Measurements from ENCODE around the gene PGPEP1. TPM values are rescaled to one million over a fixed set of nuclear protein-coding genes. Genes with fewer than 3 reads are reported as not detected.

Gene PGPEP1
- total and polyA plus RNA-seq, 10 donors = 9.3 to 65.6 (median 37.4) TPM

- no peaks in the 10 kb centered on the region for H3K9me3 ChIP-seq
- intact Hi-C loops (cut with DNase I; ENCODE audit: low total_unique reads) = no loop called here
- H3K36me3 ChIP-seq = no peaks in the 10 kb centered on the region
- H3K27me3 ChIP-seq (replicated peaks in 1 of 7) = peaks cover 0 to 56% (median 11%) of the 10 kb centered on the region in 7 donors
- WGBS, 5 donors = 1 to 10% (median 1%) methylated on average over 2 to 80 of the region's 80 CpGs; no CpG with 5 or more reads in 1 of the 5 donors
- H3K4me3 ChIP-seq = peak within 1 kb of the TSS; percentile 64 to 88 (median 70)
- DNase-seq = peak; percentile 92
- peak within 1 kb of the TSS; percentile 64 to 94 (median 90) for H3K27ac ChIP-seq
- peak; percentile 41 to 78 (median 75) for TF ChIP-seq POLR2AphosphoS5 (IDR thresholded peaks at IDR 0.05)
- TF ChIP-seq, protein P1, sequence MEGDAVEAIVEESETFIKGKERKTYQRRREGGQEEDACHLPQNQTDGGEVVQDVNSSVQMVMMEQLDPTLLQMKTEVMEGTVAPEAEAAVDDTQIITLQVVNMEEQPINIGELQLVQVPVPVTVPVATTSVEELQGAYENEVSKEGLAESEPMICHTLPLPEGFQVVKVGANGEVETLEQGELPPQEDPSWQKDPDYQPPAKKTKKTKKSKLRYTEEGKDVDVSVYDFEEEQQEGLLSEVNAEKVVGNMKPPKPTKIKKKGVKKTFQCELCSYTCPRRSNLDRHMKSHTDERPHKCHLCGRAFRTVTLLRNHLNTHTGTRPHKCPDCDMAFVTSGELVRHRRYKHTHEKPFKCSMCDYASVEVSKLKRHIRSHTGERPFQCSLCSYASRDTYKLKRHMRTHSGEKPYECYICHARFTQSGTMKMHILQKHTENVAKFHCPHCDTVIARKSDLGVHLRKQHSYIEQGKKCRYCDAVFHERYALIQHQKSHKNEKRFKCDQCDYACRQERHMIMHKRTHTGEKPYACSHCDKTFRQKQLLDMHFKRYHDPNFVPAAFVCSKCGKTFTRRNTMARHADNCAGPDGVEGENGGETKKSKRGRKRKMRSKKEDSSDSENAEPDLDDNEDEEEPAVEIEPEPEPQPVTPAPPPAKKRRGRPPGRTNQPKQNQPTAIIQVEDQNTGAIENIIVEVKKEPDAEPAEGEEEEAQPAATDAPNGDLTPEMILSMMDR (IDR thresholded peaks at IDR 0.05 in 8 of 11, conservative IDR thresholded peaks at IDR 0.05 in 3 of 11) = peak in 6 of 11 experiments; percentile 14 to 57 (median 48)
- peak in 1 of 3 donors; percentile 31 for TF ChIP-seq POLR2A (IDR thresholded peaks at IDR 0.05)
- H3K4me1 ChIP-seq = peaks cover 81 to 95% (median 93%) of the 10 kb centered on the region in 6 donors
These were observed 78.8 kb downstream of the PGPEP1 start, which contains the start of gene SSBP4 for GRCh38 chr19:18419195-18419698. Gene SSBP4, plus strand, starts transcription at chr19:18419398. Its CDS starts 251 bp downstream, at chr19:18419649.

Small RNAs within 50 kb of the gene (microRNA-seq; reads per million reads assigned to microRNA genes)
- gene MIR3189 = 0 reads per million in 3 donors

Small RNAs within 50 kb of the gene (small RNA-seq; reads per million reads assigned to genes)
- gene MIR3189 (0 reads per million in 4 donors), gene RN7SL513P (0 reads per million in 4 donors)

Other genes with a start within 250 kb of the PGPEP1 start
- gene MAST3, start 242.8 kb upstream of the PGPEP1 start, total RNA-seq = 10 to 100 TPM; 31.3 to 52.7 (median 39.4) TPM
- 10 to 100 TPM in 2 of 3 donors, 1 to 10 TPM in 1; 8.9 to 17.1 (median 16.1) TPM for gene MAST3, start 242.8 kb upstream of the PGPEP1 start, polyA plus RNA-seq
- 10 to 100 TPM in 6 of 7 donors, 1 to 10 TPM in 1; 6.6 to 22.7 (median 16.3) TPM for gene PIK3R2, start 187.4 kb upstream of the PGPEP1 start, total RNA-seq
- 1 to 10 TPM; 4.2 to 5.1 (median 4.9) TPM for gene PIK3R2, start 187.4 kb upstream of the PGPEP1 start, polyA plus RNA-seq
- 100 to 1,000 TPM; 206 to 475 (median 330) TPM for gene IFI30, start 166.8 kb upstream of the PGPEP1 start, total RNA-seq
- 100 to 1,000 TPM; 234 to 299 (median 274) TPM for gene IFI30, start 166.8 kb upstream of the PGPEP1 start, polyA plus RNA-seq
- 10 to 100 TPM in 3 of 7 donors, 1 to 10 TPM in 4; 7.8 to 14.1 (median 9.9) TPM for gene MPV17L2, start 147.4 kb upstream of the PGPEP1 start, total RNA-seq
- 10 to 100 TPM; 12.1 to 15.4 (median 12.3) TPM for gene MPV17L2, start 147.4 kb upstream of the PGPEP1 start, polyA plus RNA-seq
- 1 to 10 TPM; 1.4 to 6.6 (median 3.3) TPM for gene RAB3A, start 136.6 kb upstream of the PGPEP1 start, total RNA-seq
- 1 to 10 TPM in 2 of 3 donors, under 1 TPM in 1; 0.72 to 1.7 (median 1.3) TPM for gene RAB3A, start 136.6 kb upstream of the PGPEP1 start, polyA plus RNA-seq
- 1 to 10 TPM in 6 of 7 donors, under 1 TPM in 1; 0.60 to 7.6 (median 3.3) TPM for gene PDE4C, start 114.2 kb upstream of the PGPEP1 start, total RNA-seq
- gene PDE4C, start 114.2 kb upstream of the PGPEP1 start, polyA plus RNA-seq = 1 to 10 TPM in 1 of 3 donors, under 1 TPM in 2; 0.07 to 1.2 (median 0.61) TPM
- gene IQCN, start 66.1 kb upstream of the PGPEP1 start, total RNA-seq = 10 to 100 TPM in 3 of 7 donors, 1 to 10 TPM in 4; 4.7 to 17.1 (median 8.6) TPM
- 10 to 100 TPM in 1 of 3 donors, 1 to 10 TPM in 2; 1.4 to 15.6 (median 7.8) TPM for gene IQCN, start 66.1 kb upstream of the PGPEP1 start, polyA plus RNA-seq
- gene JUND, start 59.0 kb upstream of the PGPEP1 start, total RNA-seq = 100 to 1,000 TPM; 119 to 232 (median 159) TPM
- gene JUND, start 59.0 kb upstream of the PGPEP1 start, polyA plus RNA-seq = 10 to 100 TPM; 47.5 to 86.5 (median 75.6) TPM
- 10 to 100 TPM; 55.8 to 86.5 (median 65.1) TPM for gene LSM4, start 17.5 kb upstream of the PGPEP1 start, total RNA-seq
- 100 to 1,000 TPM in 2 of 3 donors, 10 to 100 TPM in 1; 91.6 to 192 (median 151) TPM for gene LSM4, start 17.5 kb upstream of the PGPEP1 start, polyA plus RNA-seq
- 10 to 100 TPM in 2 of 7 donors, 1 to 10 TPM in 5; 1.9 to 34.3 (median 4.3) TPM for gene GDF15, start 45.6 kb downstream of the PGPEP1 start, total RNA-seq
- gene GDF15, start 45.6 kb downstream of the PGPEP1 start, polyA plus RNA-seq = 10 to 100 TPM in 1 of 3 donors, under 1 TPM in 2; 0.77 to 15.9 (median 0.96) TPM
- 100 to 1,000 TPM in 3 of 7 donors, 10 to 100 TPM in 4; 82.2 to 164 (median 90.5) TPM for gene LRRC25, start 57.0 kb downstream of the PGPEP1 start, total RNA-seq
- gene LRRC25, start 57.0 kb downstream of the PGPEP1 start, polyA plus RNA-seq = 10 to 100 TPM; 14.6 to 32.2 (median 16.0) TPM
- gene SSBP4, start 78.8 kb downstream of the PGPEP1 start, total RNA-seq = 100 to 1,000 TPM in 1 of 7 donors, 10 to 100 TPM in 6; 56.3 to 103 (median 82.4) TPM
- gene SSBP4, start 78.8 kb downstream of the PGPEP1 start, polyA plus RNA-seq = 100 to 1,000 TPM in 1 of 3 donors, 10 to 100 TPM in 2; 80.6 to 143 (median 94.9) TPM
- gene ISYNA1, start 97.5 kb downstream of the PGPEP1 start, total RNA-seq = 10 to 100 TPM; 37.5 to 82.3 (median 44.4) TPM
- 10 to 100 TPM; 31.7 to 58.2 (median 49.0) TPM for gene ISYNA1, start 97.5 kb downstream of the PGPEP1 start, polyA plus RNA-seq
- gene ELL, start 181.5 kb downstream of the PGPEP1 start, total RNA-seq = 10 to 100 TPM; 23.0 to 44.8 (median 32.1) TPM
- 10 to 100 TPM in 1 of 3 donors, 1 to 10 TPM in 2; 4.5 to 14.2 (median 7.9) TPM for gene ELL, start 181.5 kb downstream of the PGPEP1 start, polyA plus RNA-seq
- gene FKBP8, start 203.0 kb downstream of the PGPEP1 start, total RNA-seq = 100 to 1,000 TPM; 183 to 309 (median 203) TPM
- 100 to 1,000 TPM; 131 to 276 (median 141) TPM for gene FKBP8, start 203.0 kb downstream of the PGPEP1 start, polyA plus RNA-seq
- 10 to 100 TPM; 63.9 to 90.9 (median 75.7) TPM for gene KXD1, start 217.3 kb downstream of the PGPEP1 start, total RNA-seq
- 10 to 100 TPM; 65.9 to 78.5 (median 68.9) TPM for gene KXD1, start 217.3 kb downstream of the PGPEP1 start, polyA plus RNA-seq
- gene UBA52, start 231.3 kb downstream of the PGPEP1 start, total RNA-seq = 1,000 to 10,000 TPM in 3 of 7 donors, 100 to 1,000 TPM in 4; 650 to 1,362 (median 985) TPM
- gene UBA52, start 231.3 kb downstream of the PGPEP1 start, polyA plus RNA-seq = 1,000 to 10,000 TPM; 1,341 to 2,132 (median 1,852) TPM
- 100 to 1,000 TPM in 1 of 7 donors, 10 to 100 TPM in 6; 65.4 to 103 (median 78.7) TPM for gene REX1BD, start 248.2 kb downstream of the PGPEP1 start, total RNA-seq
- 100 to 1,000 TPM; 127 to 182 (median 160) TPM for gene REX1BD, start 248.2 kb downstream of the PGPEP1 start, polyA plus RNA-seq